Gastroesophageal sphincter (tissue), 3 donors: ENCODE measurements around the gene IL17RD.

Source experiments
- EP300 ChIP-seq: sonication (generic); formaldehyde crosslinking; IDR thresholded peaks from one replicate; pipeline ENCODE4 v1.6.1; 2017; ENCODE audit warnings: antibody characterized with exemption, mild to moderate bottlenecking
- POLR2A ChIP-seq, 2 donors: fragments of 450-650 bp; IDR thresholded peaks; one replicate each; pipeline ENCODE4 v1.6.1; 2017; ENCODE audit warnings: antibody characterized with exemption in 2 of 2, mild to moderate bottlenecking in 2 of 2, moderate library complexity in 1 of 2
- POLR2AphosphoS5 ChIP-seq: sonication (generic); formaldehyde crosslinking; IDR thresholded peaks from one replicate; pipeline ENCODE4 v1.6.1; 2017; ENCODE audit warnings: antibody characterized with exemption
- TF ChIP-seq, protein P1 (sequence below), 4 experiments: fragments of 200-600 bp in 2 of 4; fragments of 450-650 bp in 2 of 4; sonication (generic) in 1 of 4; IDR thresholded peaks; one replicate each; pipeline ENCODE4 v1.5.1; 2017 to 2019; ENCODE audit warnings: antibody characterized with exemption in 4 of 4, mild to moderate bottlenecking in 2 of 4, moderate library complexity in 2 of 4

DNA sequence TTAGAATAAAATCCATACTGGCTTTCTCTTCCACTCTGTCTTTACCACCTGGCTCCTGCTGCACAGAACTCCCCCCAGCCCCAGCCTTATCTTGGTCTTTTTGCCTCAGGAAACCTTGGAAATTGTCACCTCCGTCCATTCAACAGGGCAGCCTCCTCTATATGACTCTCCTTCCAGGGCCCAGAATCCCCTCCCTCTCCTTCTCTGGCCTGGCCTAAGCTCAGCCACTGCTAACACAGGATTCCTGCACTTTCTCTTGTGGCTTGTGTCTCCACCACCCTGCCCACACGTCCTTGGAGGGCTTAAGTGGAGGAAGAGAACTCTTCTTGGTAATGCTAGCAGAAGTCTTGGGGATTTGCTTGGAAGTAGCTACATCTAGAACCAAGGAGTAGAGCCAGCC lies 1.5 kb upstream of the IL17RD start:
- TF ChIP-seq, protein P1, sequence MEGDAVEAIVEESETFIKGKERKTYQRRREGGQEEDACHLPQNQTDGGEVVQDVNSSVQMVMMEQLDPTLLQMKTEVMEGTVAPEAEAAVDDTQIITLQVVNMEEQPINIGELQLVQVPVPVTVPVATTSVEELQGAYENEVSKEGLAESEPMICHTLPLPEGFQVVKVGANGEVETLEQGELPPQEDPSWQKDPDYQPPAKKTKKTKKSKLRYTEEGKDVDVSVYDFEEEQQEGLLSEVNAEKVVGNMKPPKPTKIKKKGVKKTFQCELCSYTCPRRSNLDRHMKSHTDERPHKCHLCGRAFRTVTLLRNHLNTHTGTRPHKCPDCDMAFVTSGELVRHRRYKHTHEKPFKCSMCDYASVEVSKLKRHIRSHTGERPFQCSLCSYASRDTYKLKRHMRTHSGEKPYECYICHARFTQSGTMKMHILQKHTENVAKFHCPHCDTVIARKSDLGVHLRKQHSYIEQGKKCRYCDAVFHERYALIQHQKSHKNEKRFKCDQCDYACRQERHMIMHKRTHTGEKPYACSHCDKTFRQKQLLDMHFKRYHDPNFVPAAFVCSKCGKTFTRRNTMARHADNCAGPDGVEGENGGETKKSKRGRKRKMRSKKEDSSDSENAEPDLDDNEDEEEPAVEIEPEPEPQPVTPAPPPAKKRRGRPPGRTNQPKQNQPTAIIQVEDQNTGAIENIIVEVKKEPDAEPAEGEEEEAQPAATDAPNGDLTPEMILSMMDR (IDR thresholded peaks at IDR 0.05), result no peak
- TF ChIP-seq POLR2A (IDR thresholded peaks at IDR 0.05) (no peak), POLR2AphosphoS5 (no peak), EP300 (no peak)
